Epidermal melanocyte (primary cell): ENCODE data around the gene PTPMT1.
A peak's percentile ranks its signal among the peaks of the same experiment; 100 is the strongest.
"Not testable (repeated sequence)": the region's sequence is repeated elsewhere in the genome, so short reads cannot be mapped to it uniquely, and the experiment has no call there.

Experiments
- DNase-seq: peaks from one replicate; pipeline ENCODE4 v3.0.0; 2011; ENCODE audit warnings: low spot score; ENCODE audit not compliant: insufficient read length

The PTPMT1 gene, protein sequence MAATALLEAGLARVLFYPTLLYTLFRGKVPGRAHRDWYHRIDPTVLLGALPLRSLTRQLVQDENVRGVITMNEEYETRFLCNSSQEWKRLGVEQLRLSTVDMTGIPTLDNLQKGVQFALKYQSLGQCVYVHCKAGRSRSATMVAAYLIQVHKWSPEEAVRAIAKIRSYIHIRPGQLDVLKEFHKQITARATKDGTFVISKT

DNA sequence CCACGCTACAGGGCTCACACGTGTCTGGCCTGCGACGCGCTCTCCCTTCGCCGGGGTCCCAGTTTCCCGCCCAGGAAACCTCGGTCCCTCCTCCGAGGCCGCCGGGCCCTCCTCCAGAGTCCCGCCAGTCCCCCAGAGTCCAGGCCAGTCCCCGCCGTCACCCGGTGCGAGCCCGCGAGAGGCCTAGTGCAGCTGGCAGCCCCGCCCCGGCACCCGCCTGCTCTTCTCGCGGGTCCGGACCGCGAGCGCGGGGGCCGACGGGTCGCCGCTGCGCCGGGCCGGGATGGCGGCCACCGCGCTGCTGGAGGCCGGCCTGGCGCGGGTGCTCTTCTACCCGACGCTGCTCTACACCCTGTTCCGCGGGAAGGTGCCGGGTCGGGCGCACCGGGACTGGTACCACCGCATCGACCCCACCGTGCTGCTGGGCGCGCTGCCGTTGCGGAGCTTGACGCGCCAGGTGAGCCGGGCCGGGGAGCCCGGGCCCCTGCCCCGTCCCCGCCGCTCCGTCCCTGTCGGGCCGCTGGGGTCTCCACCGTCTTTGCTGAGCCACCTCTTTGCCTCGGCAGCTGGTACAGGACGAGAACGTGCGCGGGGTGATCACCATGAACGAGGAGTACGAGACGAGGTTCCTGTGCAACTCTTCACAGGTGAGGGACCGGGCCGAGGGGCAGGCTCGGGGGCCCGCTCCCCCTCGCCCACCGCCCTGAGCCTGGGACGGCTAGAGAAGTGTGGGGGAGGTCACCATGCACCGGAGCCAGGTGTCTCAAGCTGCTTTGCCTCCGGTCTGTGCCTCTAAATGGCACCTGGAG, at the start of gene PTPMT1:
Gene PTPMT1 (plus strand): TSS at position 260 of the 809 bp plus-strand sequence. CDS start 24 bp downstream, at position 284.
- no peak for DNase-seq

DNA sequence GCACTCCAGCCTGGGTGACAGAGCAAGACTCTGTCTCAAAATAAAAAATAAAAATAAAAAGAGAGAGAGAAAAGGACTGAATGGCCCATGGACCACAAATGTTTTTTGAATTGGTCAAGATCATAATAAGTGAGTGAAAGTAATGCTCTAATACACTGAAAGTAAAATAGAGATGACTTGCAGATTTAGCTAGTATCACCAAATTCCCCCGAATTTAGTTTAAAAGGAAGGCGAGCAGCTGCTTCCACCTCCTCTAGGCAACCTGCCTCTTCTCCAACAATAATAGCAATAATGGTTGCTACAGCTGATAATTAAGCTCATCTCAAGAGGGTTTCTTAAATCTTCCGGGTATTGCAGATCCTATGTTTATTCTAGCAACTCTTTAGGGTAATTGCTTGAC, 49.2 kb upstream of the PTPMT1 start:
- DNase-seq = no peak

GRCh38 chr11:47516984-47517853, 48.2 kb upstream of the PTPMT1 start:
- no peak for DNase-seq

DNA sequence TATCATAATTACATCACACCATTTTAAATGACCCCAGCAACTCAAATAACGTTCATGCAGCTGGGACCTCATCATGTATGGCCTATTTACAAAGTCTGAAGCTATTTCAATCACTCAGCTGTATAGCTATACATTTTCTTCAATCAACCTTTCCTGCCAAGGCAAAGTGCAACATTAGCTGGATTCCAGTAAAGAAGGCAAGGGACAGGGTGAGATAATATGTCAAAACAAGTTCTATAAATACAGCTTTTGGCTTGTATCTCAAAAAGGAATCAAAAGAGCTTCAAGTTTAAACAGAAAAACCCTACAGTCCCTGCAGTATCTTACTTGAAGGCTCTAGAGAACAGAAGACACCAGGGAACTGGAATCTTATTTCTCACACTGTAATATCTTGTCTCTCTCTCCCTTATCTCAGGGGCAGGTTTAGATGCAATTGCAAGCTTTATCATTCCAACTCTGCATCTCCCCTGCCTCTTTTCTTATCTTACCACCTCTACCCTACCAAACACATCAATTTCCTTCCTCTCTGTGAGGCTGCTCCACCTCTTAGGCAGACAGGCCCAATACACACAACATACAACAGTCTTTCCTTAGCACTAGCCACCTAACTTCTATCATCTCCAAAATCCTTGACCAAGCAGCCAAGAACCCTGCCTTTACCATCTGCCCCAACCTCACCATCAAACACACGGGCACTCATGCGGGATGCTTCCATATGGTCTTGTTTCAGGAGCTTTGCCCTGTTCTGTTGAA, 47.0 kb upstream of the PTPMT1 start:
- DNase-seq = no peak

DNA sequence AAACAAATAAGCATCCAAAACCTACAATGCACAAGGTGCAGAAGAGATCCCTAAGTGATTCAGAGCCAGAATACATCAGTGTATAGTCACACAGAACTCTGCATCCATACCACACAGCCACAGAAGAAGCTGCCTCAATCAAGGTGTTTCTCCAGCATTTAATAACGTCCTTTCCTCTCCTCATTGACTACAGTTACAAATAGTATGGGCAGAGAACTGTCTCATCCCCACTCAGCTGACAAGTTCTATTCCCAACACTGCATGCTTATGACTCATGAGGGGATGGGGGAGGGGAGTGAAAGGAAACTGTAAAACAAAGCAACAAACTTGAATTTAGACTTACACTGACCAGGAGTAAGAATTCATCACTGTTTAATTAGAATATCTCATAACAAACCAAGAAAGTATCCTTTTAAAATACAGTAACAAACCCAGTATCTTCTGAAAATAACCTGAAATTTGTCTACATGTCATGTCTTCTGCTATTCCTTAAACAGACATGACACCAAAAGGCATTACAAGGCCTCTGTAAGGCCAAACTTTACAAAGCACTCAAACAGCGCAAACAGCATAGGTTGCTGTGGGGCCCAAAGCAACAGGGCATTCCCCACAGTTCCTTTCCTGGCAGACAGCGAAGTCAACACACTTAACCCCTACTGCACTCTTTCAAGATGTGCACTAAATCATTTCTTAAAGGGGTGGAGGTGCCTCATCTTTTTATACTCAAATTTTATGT, 41.7 kb upstream of the PTPMT1 start:
- peak; percentile 61 for DNase-seq

- no peak for DNase-seq
These were observed 41.0 kb upstream of the PTPMT1 start for GRCh38 chr11:47524291-47524874.

DNA sequence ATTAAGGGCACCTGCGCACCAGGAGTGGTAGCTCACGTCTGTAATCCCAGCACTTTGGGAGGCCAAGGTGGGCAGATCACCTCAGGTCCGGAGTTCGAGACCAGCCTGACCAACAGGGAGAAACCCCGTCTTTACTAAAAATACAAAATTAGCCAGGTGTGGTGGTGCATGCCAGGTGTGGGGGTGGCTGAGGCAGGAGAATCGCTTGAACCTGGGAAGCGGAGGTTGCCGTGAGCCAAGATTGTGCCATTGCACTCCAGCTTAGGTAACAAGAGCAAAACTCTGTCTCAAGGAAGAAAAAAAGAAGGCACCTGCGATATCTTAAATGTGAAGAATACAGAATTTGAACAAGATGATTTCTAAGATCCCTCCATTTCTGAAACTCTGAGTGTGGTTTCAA, 39.4 kb upstream of the PTPMT1 start:
- DNase-seq = not testable (repeated sequence)

GRCh38 chr11:47527186-47527585, 38.2 kb upstream of the PTPMT1 start:
- no peak for DNase-seq

GRCh38 chr11:47529951-47530350, 35.4 kb upstream of the PTPMT1 start:
- DNase-seq = no peak

DNA sequence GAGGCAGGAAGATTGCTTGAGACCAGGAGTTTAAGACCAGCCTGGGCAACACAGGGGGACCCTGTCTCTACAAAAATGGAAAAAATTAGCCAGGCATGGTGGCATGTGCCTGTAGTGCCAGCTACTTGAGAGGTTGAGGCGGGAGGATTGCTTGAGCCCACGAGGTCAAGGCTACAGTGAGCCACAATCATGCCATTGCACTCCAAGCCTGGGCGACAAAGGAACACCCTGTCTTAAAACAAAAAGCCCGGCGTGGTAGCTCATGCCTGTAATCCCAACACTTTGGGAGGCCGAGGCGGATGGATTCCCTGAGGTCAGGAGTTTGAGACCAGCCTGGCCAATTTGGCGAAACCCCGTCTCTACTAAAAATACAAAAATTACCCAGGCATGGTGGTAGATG, 34.7 kb upstream of the PTPMT1 start:
- DNase-seq = not testable (repeated sequence)

- DNase-seq = no peak
These were observed 33.7 kb upstream of the PTPMT1 start for GRCh38 chr11:47531666-47532065.

- DNase-seq = no peak
These were observed 32.7 kb upstream of the PTPMT1 start for GRCh38 chr11:47532597-47533213.

- DNase-seq = no peak
These were observed 31.7 kb upstream of the PTPMT1 start for GRCh38 chr11:47533690-47534151.

DNA sequence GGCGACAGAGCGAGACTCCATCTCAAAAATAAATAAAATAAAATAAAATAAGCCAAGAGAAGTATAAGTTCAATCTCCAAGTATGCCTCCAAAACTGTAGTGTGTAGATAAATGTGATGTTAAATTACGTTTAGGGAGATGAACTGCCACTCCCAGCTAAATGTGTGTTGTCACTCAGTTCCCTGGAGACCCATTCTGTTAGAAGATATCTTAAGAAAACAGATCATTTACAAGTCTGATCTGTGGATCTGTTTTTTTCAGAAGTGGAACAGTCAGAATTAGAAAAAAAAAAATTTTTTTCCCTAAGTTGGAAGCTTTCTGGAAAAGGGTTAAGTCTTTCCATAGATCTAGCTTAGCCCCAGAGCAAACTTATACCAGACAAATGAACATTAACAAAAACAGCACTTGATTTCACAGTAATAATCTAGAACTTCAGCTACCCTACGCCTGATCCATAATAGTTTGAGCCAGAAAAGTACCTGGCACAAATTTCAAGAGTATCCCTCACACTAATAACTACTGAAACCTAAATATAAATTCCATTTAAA, 30.6 kb upstream of the PTPMT1 start:
- DNase-seq = no peak

GRCh38 chr11:47536915-47537314, 28.5 kb upstream of the PTPMT1 start:
- no peak for DNase-seq

GRCh38 chr11:47538741-47539565, 26.4 kb upstream of the PTPMT1 start:
- DNase-seq = no peak

DNA sequence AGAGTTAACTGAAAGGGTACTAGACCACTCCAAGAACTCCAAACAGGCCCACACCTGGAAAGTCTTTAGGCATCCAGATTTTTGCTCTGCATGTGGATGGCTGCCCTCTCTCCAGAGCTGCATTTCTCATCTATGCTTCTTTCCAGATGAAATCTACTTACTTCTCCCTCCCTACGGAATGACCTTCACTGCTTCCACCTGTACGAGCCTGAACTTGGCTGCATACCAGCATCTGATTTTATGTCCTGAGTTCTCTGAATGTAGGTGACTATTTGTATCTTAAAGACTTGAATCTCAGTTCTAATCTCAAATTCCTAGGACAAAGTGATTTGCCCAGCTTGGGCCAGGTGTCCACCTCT, 25.7 kb upstream of the PTPMT1 start:
- DNase-seq = no peak

DNA sequence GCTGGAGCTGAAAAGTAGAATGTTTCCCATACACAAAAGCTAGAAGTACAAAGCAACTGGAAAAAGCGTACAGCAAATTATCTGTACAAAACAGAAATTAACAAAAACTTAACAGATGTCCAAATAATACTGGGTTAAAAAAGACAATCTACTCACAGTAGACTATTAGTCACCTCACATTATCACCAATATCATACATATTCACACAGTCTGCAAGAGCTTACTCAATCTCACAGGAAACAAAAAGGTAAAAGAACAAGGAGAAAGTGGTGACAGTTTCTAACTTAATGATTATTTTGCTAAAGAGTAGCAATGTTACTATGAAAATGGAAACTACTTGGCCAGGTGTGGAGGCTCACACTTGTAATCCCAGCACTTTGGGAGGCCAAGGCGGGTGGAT, 24.3 kb upstream of the PTPMT1 start:
- no peak for DNase-seq

DNA sequence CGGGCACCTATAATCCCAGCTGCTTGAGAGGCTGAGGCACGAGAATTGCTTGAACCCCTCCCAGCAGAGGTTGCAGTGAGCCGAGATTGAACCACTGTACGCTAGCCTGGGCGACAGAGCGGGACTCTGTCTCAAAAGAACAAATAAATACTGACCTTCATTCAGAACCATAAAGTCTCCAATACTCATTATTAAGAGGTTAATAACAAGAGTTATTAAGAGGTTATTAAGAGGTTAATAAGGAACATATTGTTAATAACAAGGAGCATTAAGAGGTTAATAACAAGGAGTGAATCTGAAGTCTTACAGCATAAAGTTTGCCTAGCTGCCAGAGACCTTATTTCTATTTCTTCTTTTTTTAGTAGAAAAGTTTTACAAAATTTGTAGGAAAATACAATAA, 20.1 kb upstream of the PTPMT1 start:
- no peak for DNase-seq
